NOMO-1 treated with dmso at 0.1 percent for 144 hours (cell line): ENCODE measurements around the gene BEGAIN.
A peak's percentile ranks its signal among the peaks of the same experiment; 100 is the strongest.

Source experiments
- DNase-seq: peaks from one replicate; lab custom pipeline; 2025; ENCODE audit not compliant: unreplicated experiment; lab: John Stamatoyannopoulos, UW

The BEGAIN gene

DNA sequence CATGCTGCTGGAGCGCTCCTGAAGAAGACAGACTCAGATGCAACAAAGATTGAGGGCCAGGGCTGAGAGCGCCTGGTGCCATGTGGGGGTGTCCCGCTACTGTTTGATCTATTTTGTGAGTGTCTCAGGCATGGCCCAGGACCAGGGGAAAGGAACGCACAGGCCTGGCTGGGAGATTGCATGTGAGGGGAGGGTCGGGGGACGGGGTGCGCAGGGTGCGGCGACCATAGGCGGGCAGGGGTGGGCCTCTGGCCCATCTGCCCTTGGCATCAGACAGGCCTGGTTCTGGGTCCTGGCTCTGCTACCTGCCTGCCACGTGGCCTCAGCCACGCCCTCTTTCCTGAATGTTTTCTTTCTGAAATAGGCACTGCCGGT is 47.5 kb downstream of the BEGAIN start:
- DNase-seq: no peak

DNA sequence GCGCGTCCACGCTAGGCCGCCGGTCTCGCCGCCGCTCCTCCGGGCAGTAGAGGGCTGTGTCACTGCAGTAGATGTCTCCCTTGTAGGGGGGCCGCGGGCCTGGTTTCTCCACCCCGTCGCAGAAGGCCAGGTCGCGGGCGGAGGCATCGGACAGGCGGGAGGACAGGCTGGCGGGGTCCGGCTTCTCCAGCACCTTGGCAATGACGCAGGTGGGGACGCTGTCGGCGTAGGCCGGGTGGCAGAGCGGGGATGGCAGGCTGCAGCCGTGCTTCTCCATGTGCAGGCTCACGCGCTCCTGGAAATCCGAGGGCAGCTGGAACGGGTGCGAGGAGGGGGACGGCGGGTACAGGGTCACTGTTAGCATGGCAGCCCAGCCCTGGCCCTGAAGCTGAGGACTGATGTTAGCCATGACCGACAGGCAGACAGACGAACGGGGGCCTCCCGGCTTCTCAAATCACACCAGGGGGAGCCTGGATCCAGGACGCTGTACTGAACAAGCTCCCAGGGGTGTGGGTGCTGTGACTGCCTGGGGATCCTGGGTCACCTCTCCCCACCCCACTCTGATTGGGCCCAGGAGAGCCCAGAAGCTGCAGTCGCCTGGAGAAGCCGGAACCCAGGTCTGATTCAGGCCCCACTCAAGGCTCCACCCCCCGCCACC is 48.1 kb downstream of the BEGAIN start:
- no peak for DNase-seq

- DNase-seq: no peak
Measured at GRCh38 chr14:100538351-100539002, 48.7 kb downstream of the BEGAIN start.

DNA sequence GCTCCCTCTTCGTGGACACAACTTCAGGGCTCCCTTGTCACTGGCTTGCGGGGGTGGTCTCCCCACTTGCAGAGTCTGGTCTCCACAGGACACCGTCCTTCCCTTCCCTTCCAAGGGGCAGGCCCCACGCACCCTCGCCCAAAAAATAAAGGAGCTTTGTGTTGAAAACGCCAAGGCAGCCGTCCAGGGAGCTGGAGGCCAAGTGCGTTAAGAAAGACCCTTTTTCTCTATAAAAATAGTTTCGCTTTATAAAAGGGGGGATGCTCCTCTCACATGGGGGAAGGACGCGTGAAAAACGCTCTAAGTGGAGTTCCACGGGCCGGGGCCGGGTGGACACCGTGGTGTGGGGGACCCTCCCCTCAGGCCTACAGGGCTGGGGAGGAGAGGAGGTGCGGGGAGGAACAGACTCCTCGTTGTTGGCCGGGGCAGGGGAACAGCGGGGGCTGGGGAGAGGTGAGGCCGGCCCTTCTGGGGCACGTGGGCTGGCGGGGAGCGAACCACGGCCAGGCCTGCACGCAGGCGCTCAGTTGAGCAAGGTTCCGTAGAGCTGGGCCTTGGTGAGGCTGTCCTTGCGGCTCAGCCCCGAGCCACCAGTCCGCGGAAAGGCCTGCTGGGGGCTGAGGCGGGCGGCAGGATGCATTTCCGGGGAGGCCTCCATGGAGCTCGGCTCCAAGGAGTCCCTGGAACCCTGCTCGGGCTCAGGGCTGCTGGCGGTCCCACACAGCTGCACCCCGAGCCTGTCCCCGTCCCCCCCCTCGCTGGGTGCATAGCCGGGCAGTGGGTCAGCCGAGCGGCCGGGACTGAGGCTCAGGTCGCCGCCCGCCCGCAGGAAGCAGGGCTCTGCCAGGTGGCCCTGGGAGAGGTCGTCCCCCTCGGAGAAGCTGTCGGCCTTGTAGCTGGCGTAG is 49.5 kb downstream of the BEGAIN start:
- DNase-seq: no peak

GRCh38 chr14:100536721-100537445 is 50.3 kb downstream of the BEGAIN start:
- no peak for DNase-seq

GRCh38 chr14:100536121-100536510 is 51.1 kb downstream of the BEGAIN start:
- no peak for DNase-seq

- DNase-seq: no peak
Measured at GRCh38 chr14:100535287-100536120, 51.7 kb downstream of the BEGAIN start.

- DNase-seq: peak; percentile 34
Measured at GRCh38 chr14:100534528-100535286, 52.5 kb downstream of the BEGAIN start.

DNA sequence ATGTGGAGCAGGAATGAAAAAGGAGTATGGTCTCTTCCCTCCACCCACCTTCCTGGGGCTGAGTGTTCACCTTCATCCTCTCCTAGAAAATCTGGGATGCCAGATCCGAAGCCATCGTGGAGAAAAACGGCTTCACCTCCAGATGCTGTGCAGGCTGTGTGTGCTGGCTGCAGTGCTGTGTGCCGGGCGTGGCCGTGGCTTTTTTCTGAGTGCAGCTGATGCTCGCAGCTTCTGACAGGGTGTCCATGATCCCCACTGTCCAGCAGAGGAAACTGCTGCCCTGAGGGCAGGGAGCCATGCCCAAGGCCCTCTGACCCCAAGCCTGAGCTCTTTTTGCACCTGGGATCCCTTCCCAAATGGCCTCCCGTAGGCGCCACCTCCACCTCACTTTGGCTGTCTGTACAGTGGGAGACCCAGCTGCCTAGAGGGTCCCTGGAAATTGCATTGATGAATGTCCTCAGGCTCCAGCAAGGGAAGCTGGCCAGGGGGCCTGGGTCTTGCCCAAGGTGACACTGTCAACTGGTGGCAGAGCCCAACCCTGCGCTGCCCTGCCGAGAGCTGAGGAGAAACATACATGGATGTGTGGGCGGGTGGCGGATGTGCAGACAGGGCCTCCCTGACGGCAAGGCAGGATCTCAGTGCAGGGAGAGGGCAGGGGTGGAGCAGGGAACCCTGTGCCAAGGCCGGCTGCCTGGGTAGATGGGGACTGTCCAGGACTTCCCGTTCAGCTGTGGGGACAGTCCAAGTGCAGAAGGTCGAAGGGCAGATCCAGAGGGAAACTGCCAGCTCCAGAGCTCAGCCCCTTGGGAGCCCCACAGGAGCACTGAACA is 53.3 kb downstream of the BEGAIN start:
- no peak for DNase-seq

- DNase-seq: peak; percentile 65
Measured at GRCh38 chr14:100532906-100533655, 54.1 kb downstream of the BEGAIN start.

- DNase-seq: no peak
Measured at GRCh38 chr14:100532154-100532861, 54.9 kb downstream of the BEGAIN start.

DNA sequence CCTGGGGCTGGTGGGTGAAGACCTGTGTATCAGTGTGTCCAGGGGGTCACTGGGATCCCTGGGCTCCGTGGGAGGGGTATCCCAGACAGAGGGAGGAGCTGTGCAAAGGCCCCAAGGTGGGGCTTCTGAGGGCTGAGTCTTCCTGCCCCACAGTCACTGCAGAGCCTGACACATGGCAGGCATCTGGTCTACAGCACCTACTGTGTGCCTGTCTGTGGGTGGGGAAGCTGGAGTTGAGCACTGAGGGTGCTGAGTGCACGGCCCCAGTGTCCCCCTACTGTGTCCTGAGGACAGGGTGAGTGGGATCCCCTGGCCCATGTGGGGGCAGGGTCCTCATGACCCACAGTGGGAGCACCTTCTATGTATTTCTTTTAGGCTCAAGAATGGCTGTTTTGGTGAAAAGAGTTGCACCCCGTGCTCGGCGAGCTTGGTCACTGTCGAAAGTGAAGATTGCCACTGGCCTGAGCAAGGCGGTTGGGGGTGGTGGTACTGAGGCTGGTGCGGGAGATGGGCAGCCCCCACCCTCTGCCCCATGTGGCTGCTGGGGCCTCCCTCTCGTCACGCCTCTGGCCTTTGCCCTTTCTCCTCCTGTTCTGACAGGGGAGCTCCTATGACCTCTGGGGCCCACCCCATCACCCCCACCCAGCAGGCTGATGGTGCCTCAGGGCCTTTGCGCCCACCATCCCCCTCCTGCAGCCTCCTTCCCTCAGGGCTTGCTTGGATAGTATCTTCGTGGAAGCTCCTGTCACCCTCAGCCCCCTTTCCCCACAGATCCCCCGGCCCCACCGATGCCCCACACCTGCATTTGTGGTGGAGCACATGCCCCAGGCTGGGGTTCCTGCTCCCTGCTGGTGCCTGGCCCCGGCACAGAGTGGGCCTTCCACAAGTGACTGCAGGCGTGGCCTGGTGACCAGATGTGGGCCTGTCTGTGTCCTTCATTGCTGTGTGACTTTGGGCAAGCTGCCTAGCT is 55.8 kb downstream of the BEGAIN start:
- DNase-seq: no peak

DNA sequence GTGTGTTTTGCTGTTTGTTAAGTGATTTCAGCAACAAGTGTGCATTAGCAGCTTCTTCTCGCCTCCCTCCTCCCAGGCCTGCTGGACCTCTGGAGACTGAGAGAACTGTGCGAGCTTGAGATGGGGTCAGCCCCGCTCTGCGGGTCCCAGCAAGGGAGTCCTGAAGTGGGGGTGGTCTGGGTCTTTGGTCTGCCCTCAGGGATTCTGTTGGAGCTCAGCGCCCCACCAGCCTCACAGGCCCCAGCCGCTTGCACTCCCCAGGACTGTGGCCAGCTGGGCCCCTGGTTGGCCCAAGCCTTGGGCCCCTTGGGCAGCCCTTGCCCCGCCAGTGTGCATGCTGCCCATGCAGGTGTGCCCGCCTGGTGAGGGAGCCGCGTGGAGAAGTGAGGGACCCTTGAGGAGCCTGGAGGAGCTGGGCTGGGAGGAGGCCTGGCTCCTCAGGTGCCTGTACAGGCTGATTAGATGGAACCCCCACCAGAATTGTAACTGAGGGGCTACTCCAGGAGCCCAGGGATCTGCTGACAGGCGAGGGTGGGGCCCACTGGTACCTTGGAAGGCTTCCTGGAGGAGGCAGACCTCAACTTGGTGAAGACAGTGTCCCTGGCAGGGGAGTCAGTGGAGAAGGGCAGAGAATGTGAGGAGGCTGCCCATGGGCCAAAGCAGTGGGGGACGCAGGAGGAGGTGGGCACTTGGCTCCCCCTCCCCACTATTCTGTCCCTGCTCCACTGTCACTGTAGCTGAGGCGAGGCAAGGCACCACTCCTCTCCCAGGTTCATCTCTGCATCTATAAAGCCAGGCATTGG is 56.7 kb downstream of the BEGAIN start:
- DNase-seq: no peak

- no peak for DNase-seq
Measured at GRCh38 chr14:100529561-100530031, 57.6 kb downstream of the BEGAIN start.

- no peak for DNase-seq
Measured at GRCh38 chr14:100528962-100529560, 58.2 kb downstream of the BEGAIN start.
